PC-9 (cell line): ENCODE measurements around the gene PODXL2. TPM values are rescaled to one million over a fixed set of nuclear protein-coding genes. Genes with fewer than 3 reads are reported as not detected.
"Not testable (repeated sequence)": the region's sequence is repeated elsewhere in the genome, so short reads cannot be mapped to it uniquely, and the experiment has no call there.

Source experiments
- BruUV-seq: library from RNA; stranded (reverse); fragments of 400-500 nt; replicated peaks from 2 replicates; lab custom pipeline; 2021; lab: Mats Ljungman, UMichigan
- CTCF ChIA-PET: fragments of 300-600 bp; sonication (Branson Sonifier 250); formaldehyde crosslinking; loops from one replicate; lab custom pipeline; 2022; ENCODE audit warnings: antibody characterized with exemption; lab: Charles Lee
- POLR2A ChIA-PET: fragments of 300-600 bp; sonication (Branson Sonifier 250); formaldehyde crosslinking; loops from one replicate; lab custom pipeline; 2022; ENCODE audit warnings: antibody characterized with exemption; ENCODE audit not compliant: unreplicated experiment; lab: Charles Lee
- DNase-seq, 2 experiments: peaks; one replicate each; pipeline versions ENCODE4 v3.0.0 to v3.0.0-alpha.2; 2015 to 2022; ENCODE audit warnings: mixed read lengths in 1 of 2
- H2AFZ ChIP-seq: fragments of 200-600 bp; sonication (generic); 2 replicates; pipeline ENCODE4 v1.8.1; 2017; ENCODE audit warnings: antibody characterized with exemption
- H3F3A ChIP-seq: fragments of 200-600 bp; sonication (generic); 2 replicates; pipeline ENCODE4 v1.8.1; 2017; ENCODE audit warnings: antibody characterized with exemption, mild to moderate bottlenecking, low read depth; ENCODE audit not compliant: insufficient read depth
- H3K27ac ChIP-seq: fragments of 200-600 bp; sonication (generic); 2 replicates; pipeline ENCODE4 v1.6.1; 2016; ENCODE audit warnings: mixed run types
- H3K27me3 ChIP-seq: fragments of 200-600 bp; sonication (generic); 2 replicates; pipeline ENCODE4 v1.6.1; 2016; ENCODE audit warnings: low read depth, mixed run types; ENCODE audit not compliant: insufficient read depth
- H3K36me3 ChIP-seq: fragments of 200-600 bp; sonication (generic); 2 replicates; pipeline ENCODE4 v1.6.1; 2016; ENCODE audit warnings: low read depth, mixed run types
- H3K4me1 ChIP-seq: fragments of 200-600 bp; sonication (generic); replicated peaks from 2 replicates; pipeline ENCODE4 v1.6.1; 2016; ENCODE audit warnings: mixed run types; ENCODE audit not compliant: insufficient read depth
- H3K4me2 ChIP-seq: fragments of 200-600 bp; sonication (generic); 2 replicates; pipeline ENCODE4 v1.6.1; 2017; ENCODE audit warnings: mixed run types
- H3K4me3 ChIP-seq: fragments of 200-600 bp; sonication (generic); 2 replicates; pipeline ENCODE4 v1.6.1; 2016; ENCODE audit warnings: mixed run types
- H3K79me2 ChIP-seq: fragments of 200-600 bp; sonication (generic); 2 replicates; pipeline ENCODE4 v1.6.1; 2017; ENCODE audit warnings: low read depth, mixed run types
- H3K9me2 ChIP-seq: fragments of 200-600 bp; sonication (generic); 2 replicates; pipeline ENCODE4 v1.8.1; 2017; ENCODE audit warnings: mild to moderate bottlenecking; ENCODE audit not compliant: insufficient read depth
- H3K9me3 ChIP-seq: fragments of 200-600 bp; sonication (generic); 2 replicates; pipeline ENCODE4 v1.8.1; 2016; ENCODE audit warnings: low read depth; ENCODE audit not compliant: insufficient read depth
- H4K20me1 ChIP-seq: fragments of 200-600 bp; sonication (generic); 2 replicates; pipeline ENCODE4 v1.8.1; 2017; ENCODE audit not compliant: insufficient read depth
- EZH2 ChIP-seq: fragments of 200-600 bp; sonication (generic); IDR thresholded peaks from 2 replicates; pipeline ENCODE4 v1.8.0; 2017; ENCODE audit warnings: antibody characterized with exemption, low read depth
- intact Hi-C: fragments of 100-400 bp; cut with micrococcal nuclease; formaldehyde crosslinking; loops from one replicate; pipeline ENCODE4 v1.10.0; 2022; ENCODE audit not compliant: unreplicated experiment
- total RNA-seq: library from RNA; stranded (reverse); gene quantifications from 2 replicates; pipeline ENCODE4 v1.2.3, GENCODE V29; 2021
- TF ChIP-seq, protein P1 (sequence below): fragments of 200-600 bp; sonication (generic); conservative IDR thresholded peaks from 2 replicates; pipeline ENCODE4 v1.6.1; 2017; ENCODE audit warnings: mixed run types, antibody characterized with exemption, mild to moderate bottlenecking, moderate library complexity

PODXL2 gene
- total RNA-seq, 1 experiment from 2014 or later = 11.9 TPM

- CTCF ChIA-PET = interaction anchor here (0.6 kb wide), 1 partner anchor 91 kb away, joined by 3 read pairs; no protein-coding TSS in a partner anchor
- no peak for TF ChIP-seq EZH2
- TF ChIP-seq, protein P1, sequence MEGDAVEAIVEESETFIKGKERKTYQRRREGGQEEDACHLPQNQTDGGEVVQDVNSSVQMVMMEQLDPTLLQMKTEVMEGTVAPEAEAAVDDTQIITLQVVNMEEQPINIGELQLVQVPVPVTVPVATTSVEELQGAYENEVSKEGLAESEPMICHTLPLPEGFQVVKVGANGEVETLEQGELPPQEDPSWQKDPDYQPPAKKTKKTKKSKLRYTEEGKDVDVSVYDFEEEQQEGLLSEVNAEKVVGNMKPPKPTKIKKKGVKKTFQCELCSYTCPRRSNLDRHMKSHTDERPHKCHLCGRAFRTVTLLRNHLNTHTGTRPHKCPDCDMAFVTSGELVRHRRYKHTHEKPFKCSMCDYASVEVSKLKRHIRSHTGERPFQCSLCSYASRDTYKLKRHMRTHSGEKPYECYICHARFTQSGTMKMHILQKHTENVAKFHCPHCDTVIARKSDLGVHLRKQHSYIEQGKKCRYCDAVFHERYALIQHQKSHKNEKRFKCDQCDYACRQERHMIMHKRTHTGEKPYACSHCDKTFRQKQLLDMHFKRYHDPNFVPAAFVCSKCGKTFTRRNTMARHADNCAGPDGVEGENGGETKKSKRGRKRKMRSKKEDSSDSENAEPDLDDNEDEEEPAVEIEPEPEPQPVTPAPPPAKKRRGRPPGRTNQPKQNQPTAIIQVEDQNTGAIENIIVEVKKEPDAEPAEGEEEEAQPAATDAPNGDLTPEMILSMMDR = no peak
- Histone ChIP-seq H3K79me2 (no peaks in the 10 kb centered on the region), H4K20me1 (no peaks in the 10 kb centered on the region), H3F3A (peaks cover 12% of the 10 kb centered on the region), H3K4me1 (peaks cover 26% of the 10 kb centered on the region), H3K4me2 (no peak overlapping the region), H3K36me3 (no peaks in the 10 kb centered on the region), H2AFZ (no peak overlapping the region), H3K9me3 (no peaks in the 10 kb centered on the region), H3K27ac (no peak overlapping the region), H3K27me3 (no peaks in the 10 kb centered on the region), H3K4me3 (no peak overlapping the region), H3K9me2 (no peaks in the 10 kb centered on the region)
- DNase-seq = no peak
- no TSS peak for BruUV-seq
- POLR2A ChIA-PET = no interaction called here
- intact Hi-C loops = loop anchor here (1.0 to 5.0 kb wide), 6 partner anchors 39 to 401 kb away; partner anchors contain the start of gene SEC61A1
These were observed 22.7 kb downstream of the PODXL2 start for GRCh38 chr3:127651516-127652172.

- Histone ChIP-seq H4K20me1 (no peaks in the 10 kb centered on the region), H3K4me2 (no peak overlapping the region), H2AFZ (no peak overlapping the region), H3K27ac (no peak overlapping the region), H3K27me3 (no peaks in the 10 kb centered on the region), H3K79me2 (no peaks in the 10 kb centered on the region), H3F3A (peaks cover 12% of the 10 kb centered on the region), H3K36me3 (no peaks in the 10 kb centered on the region), H3K9me2 (no peaks in the 10 kb centered on the region), H3K9me3 (no peaks in the 10 kb centered on the region), H3K4me3 (no peak overlapping the region), H3K4me1 (peaks cover 26% of the 10 kb centered on the region)
- no TSS peak for BruUV-seq
- peak in 1 of 2 experiments; percentile 57 for DNase-seq
- intact Hi-C loops = loop anchor here (1.0 to 5.0 kb wide), 6 partner anchors 38 to 400 kb away; partner anchors contain the start of gene SEC61A1
- no peak for TF ChIP-seq EZH2
- TF ChIP-seq, protein P1 = peak; percentile 92
- POLR2A ChIA-PET = no interaction called here
- CTCF ChIA-PET = no interaction called here
These were observed 23.4 kb downstream of the PODXL2 start for GRCh38 chr3:127652246-127652995.

GRCh38 chr3:127654374-127654773, 25.4 kb downstream of the PODXL2 start:
- H3K36me3 ChIP-seq = no peaks in the 10 kb centered on the region
- no peak overlapping the region for H3K4me3 ChIP-seq
- CTCF ChIA-PET = no interaction called here
- H3K27ac ChIP-seq = no peak overlapping the region
- POLR2A ChIA-PET = no interaction called here
- H2AFZ ChIP-seq = no peak overlapping the region
- H3K27me3 ChIP-seq = no peaks in the 10 kb centered on the region
- H4K20me1 ChIP-seq = no peaks in the 10 kb centered on the region
- DNase-seq = no peak
- H3K9me3 ChIP-seq = no peaks in the 10 kb centered on the region
- TF ChIP-seq EZH2 = no peak
- TF ChIP-seq, protein P1 = no peak
- H3K9me2 ChIP-seq = no peaks in the 10 kb centered on the region
- peak overlapping the region; percentile 29; the same call in 1 of the 2 replicates for H3K4me2 ChIP-seq
- H3K4me1 ChIP-seq = peaks cover 26% of the 10 kb centered on the region
- H3K79me2 ChIP-seq = no peaks in the 10 kb centered on the region
- peaks cover 12% of the 10 kb centered on the region for H3F3A ChIP-seq
- intact Hi-C loops = loop anchor here (5.0 kb wide), 1 partner anchor 398 kb away; the partner anchor contains the start of gene SEC61A1
- no TSS peak for BruUV-seq

GRCh38 chr3:127654993-127655392, 26.0 kb downstream of the PODXL2 start:
- H3K27ac ChIP-seq = peak overlapping the region; percentile 31; the same call in 1 of the 2 replicates
- POLR2A ChIA-PET, H3K4me3 ChIP-seq, H3K9me2 ChIP-seq, H3K79me2 ChIP-seq, BruUV-seq, DNase-seq, H3K36me3 ChIP-seq, H4K20me1 ChIP-seq, H3K9me3 ChIP-seq, H3K27me3 ChIP-seq, H2AFZ ChIP-seq: not testable (repeated sequence)
- peaks cover 26% of the 10 kb centered on the region for H3K4me1 ChIP-seq
- CTCF ChIA-PET = interaction anchor here (0.6 to 1.1 kb wide), 2 partner anchors 39 to 58 kb away, joined by 3 read pairs; no protein-coding TSS in a partner anchor
- intact Hi-C loops = loop anchor here (5.0 kb wide), 1 partner anchor 397 kb away; the partner anchor contains the start of gene SEC61A1
- H3K4me2 ChIP-seq = 0 out of 2 replicates have a peak overlapping the region, but pooled peaks have one; percentile 29
- peaks cover 12% of the 10 kb centered on the region for H3F3A ChIP-seq
